Measurements from ENCODE around the gene STRA6. TPM values are rescaled to one million over a fixed set of nuclear protein-coding genes. Genes with fewer than 3 reads are reported as not detected.

STRA6 gene
- total and polyA plus RNA-seq, 2 of the 8 experiments (the other 6 are each of a cell fraction or from before 2014, with no cell fraction given), result 9.3 to 14.5 TPM

- DNase-seq (ENCODE audit: low read depth in 1 of 2, low spot score in 2 of 2) (no peak), FAIRE-seq (no peak)
- Histone ChIP-seq H2BK20ac (ENCODE audit: low read length) (no peak overlapping the region), H2BK12ac (ENCODE audit: low read depth, low read length) (no peak overlapping the region), H3K14ac (ENCODE audit: insufficient read length) (no peak overlapping the region), H3K36me3 (ENCODE audit: control insufficient read depth in 2 of 4, insufficient read depth in 4 of 4, low read length in 3 of 4) (no peaks in the 10 kb centered on the region), H3K27me3 (replicated peaks in 1 of 4; ENCODE audit: control insufficient read depth in 3 of 4, extremely low read depth in 1 of 4, insufficient read depth in 3 of 4, low read length in 3 of 4) (peaks cover 25 to 92% (median 86%) of the 10 kb centered on the region in 4 experiments), H4K20me1 (replicated peaks in 1 of 2; ENCODE audit: control insufficient read depth in 1 of 2, insufficient read depth in 2 of 2, low read length in 2 of 2) (peaks cover 3 to 5% of the 10 kb centered on the region in 2 experiments), H3K4me2 (ENCODE audit: insufficient read depth in 1 of 2, low read depth in 2 of 2, low read length in 2 of 2) (peak overlapping the region; percentile 55 to 57; a peak in 3 of 4 replicates), H2AFZ (ENCODE audit: low read length) (no peak overlapping the region), H4K5ac (ENCODE audit: insufficient read length, low read depth, low read length) (no peak overlapping the region), H2BK5ac (ENCODE audit: low read depth, low read length) (no peak overlapping the region), H3K27ac (ENCODE audit: low read depth, low read length) (no peak overlapping the region), H2BK15ac (ENCODE audit: low read length) (no peak overlapping the region), H4K8ac (ENCODE audit: extremely low read depth, insufficient read depth, low read length) (no peak overlapping the region), H3K9ac (replicated peaks in 1 of 4; ENCODE audit: extremely low read depth in 1 of 4, low read depth in 3 of 4, low read length in 3 of 4) (no peak overlapping the region), H3K4ac (replicated peaks; ENCODE audit: insufficient read length, low read depth, low read length) (no peak overlapping the region), H3K4me3 (ENCODE audit: extremely low read depth in 1 of 4, insufficient read depth in 2 of 4, low read depth in 3 of 4, low read length in 4 of 4) (peak overlapping the region in 1 of 4 experiments; percentile 36; a peak in 1 of 8 replicates), H3K56ac (replicated peaks; ENCODE audit: insufficient read length, low read depth, low read length) (no peak overlapping the region), H3K23me2 (ENCODE audit: low read depth, low read length) (no peaks in the 10 kb centered on the region; the same call in 1 of the 2 replicates), H3K23ac (ENCODE audit: insufficient read length) (no peak overlapping the region), H3K79me2 (ENCODE audit: control insufficient read depth in 1 of 2, insufficient read depth in 2 of 2, low read length in 2 of 2) (no peaks in the 10 kb centered on the region), H3K4me1 (replicated peaks in 1 of 4; ENCODE audit: control insufficient read depth in 3 of 4, insufficient read depth in 4 of 4, low read length in 3 of 4) (peaks cover 3 to 45% (median 30%) of the 10 kb centered on the region in 4 experiments), H2AK5ac (ENCODE audit: low read depth, low read length) (no peak overlapping the region), H4K91ac (replicated peaks; ENCODE audit: insufficient read length, low read length) (no peak overlapping the region), H2BK120ac (replicated peaks; ENCODE audit: low read depth, low read length) (no peak overlapping the region), H3K79me1 (ENCODE audit: low read depth, low read length) (no peaks in the 10 kb centered on the region), H3K18ac (ENCODE audit: extremely low read depth, low read length) (no peak overlapping the region; the same call in 1 of the 2 replicates), H3K9me3 (ENCODE audit: insufficient read depth in 2 of 2, low read depth in 1 of 2, low read length in 1 of 2) (no peaks in the 10 kb centered on the region)
- ChIA-PET POLR2A (ENCODE audit: partially characterized antibody) (interaction anchor here (0.6 to 6.0 kb wide), 14 partner anchors 9 to 1515 kb away, joined by 3 to 44 read pairs (median 4); partner anchors contain the start of gene STRA6), CTCF (ENCODE audit: partially characterized antibody) (interaction anchor here (0.7 to 3.2 kb wide), 21 partner anchors 14 to 248 kb away, joined by 3 to 16 read pairs (median 4); partner anchors contain the start of genes ISLR and STRA6)
- no peak for TF ChIP-seq ASH2L (IDR thresholded peaks at IDR 0.05; ENCODE audit: low read length)
- no peak for TF ChIP-seq USF2 (IDR thresholded peaks at IDR 0.05; ENCODE audit: low read length)
- no peak for TF ChIP-seq CHD1 (IDR thresholded peaks at IDR 0.05; ENCODE audit: low read depth, low read length)
- no peak for TF ChIP-seq CHD2 (IDR thresholded peaks at IDR 0.05; ENCODE audit: low read length)
- TF ChIP-seq EZH2 (IDR thresholded peaks at IDR 0.05; ENCODE audit: low read depth, low read length, severe bottlenecking), result peak; percentile 9
- no peak for TF ChIP-seq GTF2F1 (IDR thresholded peaks at IDR 0.05; ENCODE audit: borderline replicate concordance, low read depth, low read length)
- no peak for TF ChIP-seq CBX5 (IDR thresholded peaks at IDR 0.05; ENCODE audit: low read depth, low read length)
- no peak for TF ChIP-seq SUZ12 (IDR thresholded peaks at IDR 0.05; ENCODE audit: low read length)
- WGBS, 2 experiments (ENCODE audit: extremely low coverage in 1 of 2, insufficient coverage in 1 of 2, insufficient read length in 1 of 2, insufficient replicate concordance in 2 of 2, low coverage in 1 of 2, low lambda C conversion rate in 2 of 2, missing lambda C conversion rate in 1 of 2), result 19% methylated on average over 24 of the region's 25 CpGs; no CpG with 5 or more reads in 1 of the 2 experiments
These were observed 19.9 kb upstream of the STRA6 start for GRCh38 chr15:74222240-74223119.

Data from H1 (cell line).